Stimulated activated effector memory CD8-positive, alpha-beta T cell treated with anti-CD3 and anti-CD28 coated beads, Interleukin-12 subunit alpha, Interleukin-12 subunit beta, amount 100 ng/mL, for 72 hours (primary cell): ENCODE results near the gene TIMM23B.
A peak's percentile ranks its signal among the peaks of the same experiment; 100 is the strongest.
"Not testable (repeated sequence)": the region's sequence is repeated elsewhere in the genome, so short reads cannot be mapped to it uniquely, and the experiment has no call there.

ENCODE experiments used
- ATAC-seq: fragments of 150-1000 bp; cut with Tn5 transposase; 2 replicates; pipeline ENCODE4 v1.10.0; 2021
- DNase-seq, 2 donors: peaks; one replicate each; pipeline ENCODE4 v3.0.0; 2021 to 2022; ENCODE audit warnings: low spot score in 2 of 2
- H3K27ac Mint-ChIP-seq: one replicate; pipeline ENCODE4 v1.8.0; 2022; ENCODE audit warnings: mild to moderate bottlenecking, mixed read lengths
- H3K36me3 Mint-ChIP-seq: one replicate; pipeline ENCODE4 v1.8.0; 2022; ENCODE audit warnings: mild to moderate bottlenecking, mixed read lengths
- H3K4me1 Mint-ChIP-seq: one replicate; pipeline ENCODE4 v1.8.0; 2022; ENCODE audit warnings: mixed read lengths
- H3K4me3 Mint-ChIP-seq: one replicate; pipeline ENCODE4 v1.8.0; 2022; ENCODE audit warnings: mild to moderate bottlenecking, mixed read lengths
- H3K9me3 Mint-ChIP-seq: one replicate; pipeline ENCODE4 v1.8.0; 2022; ENCODE audit warnings: mixed read lengths

Gene TIMM23B

GRCh38 chr10:49941447-49942338 is at the start of gene TIMM23B, which contains the start of gene PARG:
TSS of gene TIMM23B (plus strand) at chr10:49942053. CDS start at chr10:49942195, 142 bp downstream.
TSS of gene PARG (minus strand) at chr10:49942027. CDS start at chr10:49941725, 302 bp downstream.
- Mint-ChIP-seq H3K36me3 (peaks cover 25% of the 10 kb centered on the region), H3K4me3 (peak within 1 kb of the TSS; percentile 99), H3K4me1 (peaks cover 27% of the 10 kb centered on the region), H3K27ac (peak within 1 kb of the TSS; percentile 93)
- peak; percentile 94 for ATAC-seq
- not testable (repeated sequence) for H3K9me3 Mint-ChIP-seq
- DNase-seq = peak; percentile 68 to 86

- not testable (repeated sequence) for H3K9me3 Mint-ChIP-seq, H3K27ac Mint-ChIP-seq, H3K36me3 Mint-ChIP-seq, H3K4me3 Mint-ChIP-seq, DNase-seq, ATAC-seq, H3K4me1 Mint-ChIP-seq
These were observed 41.9 kb upstream of the TIMM23B start for GRCh38 chr10:49899999-49900398.

GRCh38 chr10:49900406-49900805 is 41.4 kb upstream of the TIMM23B start:
- not testable (repeated sequence) for H3K4me3 Mint-ChIP-seq, H3K9me3 Mint-ChIP-seq, ATAC-seq, H3K36me3 Mint-ChIP-seq, H3K4me1 Mint-ChIP-seq, DNase-seq, H3K27ac Mint-ChIP-seq

GRCh38 chr10:49903829-49904228 is 38.0 kb upstream of the TIMM23B start:
- H3K9me3 Mint-ChIP-seq, ATAC-seq, DNase-seq, H3K27ac Mint-ChIP-seq, H3K36me3 Mint-ChIP-seq, H3K4me3 Mint-ChIP-seq, H3K4me1 Mint-ChIP-seq: not testable (repeated sequence)

- H3K9me3 Mint-ChIP-seq, H3K36me3 Mint-ChIP-seq, H3K4me1 Mint-ChIP-seq, ATAC-seq, DNase-seq, H3K4me3 Mint-ChIP-seq, H3K27ac Mint-ChIP-seq: not testable (repeated sequence)
These were observed 33.4 kb upstream of the TIMM23B start for GRCh38 chr10:49908290-49909080.

GRCh38 chr10:49910295-49910694 is 31.6 kb upstream of the TIMM23B start:
- H3K27ac Mint-ChIP-seq, H3K4me1 Mint-ChIP-seq: not testable (repeated sequence)

GRCh38 chr10:49916451-49916850 is 25.4 kb upstream of the TIMM23B start:
- H3K4me3 Mint-ChIP-seq, ATAC-seq, H3K4me1 Mint-ChIP-seq, H3K9me3 Mint-ChIP-seq, DNase-seq, H3K27ac Mint-ChIP-seq: not testable (repeated sequence)
- H3K36me3 Mint-ChIP-seq = peaks cover 38% of the 10 kb centered on the region

More at GRCh38 chr10:49910295-49910694, 31.6 kb upstream of the TIMM23B start:
- peaks cover 20% of the 10 kb centered on the region for H3K36me3 Mint-ChIP-seq
- H3K9me3 Mint-ChIP-seq, ATAC-seq, H3K4me3 Mint-ChIP-seq, DNase-seq: not testable (repeated sequence)

- not testable (repeated sequence) for ATAC-seq, H3K27ac Mint-ChIP-seq, H3K4me1 Mint-ChIP-seq, H3K9me3 Mint-ChIP-seq, DNase-seq, H3K4me3 Mint-ChIP-seq
- peaks cover 50% of the 10 kb centered on the region for H3K36me3 Mint-ChIP-seq
These were observed 23.9 kb upstream of the TIMM23B start for GRCh38 chr10:49917927-49918326.

- H3K4me1 Mint-ChIP-seq, H3K9me3 Mint-ChIP-seq, H3K4me3 Mint-ChIP-seq, DNase-seq, ATAC-seq, H3K27ac Mint-ChIP-seq: not testable (repeated sequence)
- peaks cover 38% of the 10 kb centered on the region for H3K36me3 Mint-ChIP-seq
These were observed 19.8 kb upstream of the TIMM23B start for GRCh38 chr10:49922041-49922440.

- not testable (repeated sequence) for ATAC-seq, DNase-seq, H3K9me3 Mint-ChIP-seq, H3K4me1 Mint-ChIP-seq, H3K4me3 Mint-ChIP-seq, H3K27ac Mint-ChIP-seq
- H3K36me3 Mint-ChIP-seq = peaks cover 39% of the 10 kb centered on the region
These were observed 18.3 kb upstream of the TIMM23B start for GRCh38 chr10:49923572-49923971.

- not testable (repeated sequence) for ATAC-seq, H3K27ac Mint-ChIP-seq, H3K9me3 Mint-ChIP-seq, DNase-seq, H3K4me3 Mint-ChIP-seq, H3K4me1 Mint-ChIP-seq
- H3K36me3 Mint-ChIP-seq = peaks cover 43% of the 10 kb centered on the region
These were observed 10.6 kb upstream of the TIMM23B start for GRCh38 chr10:49931276-49931675.

- H3K36me3 Mint-ChIP-seq = peaks cover 35% of the 10 kb centered on the region
- not testable (repeated sequence) for H3K4me3 Mint-ChIP-seq, H3K27ac Mint-ChIP-seq, DNase-seq, ATAC-seq, H3K9me3 Mint-ChIP-seq
- peaks cover 11% of the 10 kb centered on the region for H3K4me1 Mint-ChIP-seq
These were observed 9.7 kb upstream of the TIMM23B start for GRCh38 chr10:49931959-49932728.

GRCh38 chr10:49942339-49942705 is 469 bp downstream of the TIMM23B start:
- Mint-ChIP-seq H3K4me3 (peak overlapping the region; percentile 99), H3K27ac (peak overlapping the region; percentile 93), H3K36me3 (peaks cover 31% of the 10 kb centered on the region), H3K4me1 (peaks cover 27% of the 10 kb centered on the region)
- H3K9me3 Mint-ChIP-seq, DNase-seq: not testable (repeated sequence)
- peak; percentile 32 for ATAC-seq

- Mint-ChIP-seq H3K36me3 (peaks cover 40% of the 10 kb centered on the region), H3K27ac (peak overlapping the region; percentile 30), H3K4me3 (peak overlapping the region; percentile 99), H3K4me1 (peaks cover 27% of the 10 kb centered on the region)
- ATAC-seq, H3K9me3 Mint-ChIP-seq, DNase-seq: not testable (repeated sequence)
These were observed 1.8 kb downstream of the TIMM23B start for GRCh38 chr10:49943607-49944006.

- not testable (repeated sequence) for DNase-seq, H3K4me1 Mint-ChIP-seq, H3K9me3 Mint-ChIP-seq, H3K4me3 Mint-ChIP-seq, H3K27ac Mint-ChIP-seq
- H3K36me3 Mint-ChIP-seq = peaks cover 57% of the 10 kb centered on the region
- peak; percentile 74 for ATAC-seq
These were observed 6.3 kb downstream of the TIMM23B start for GRCh38 chr10:49948142-49948541.
